HG03066 (cell line): Measurements from ENCODE around the gene BTBD9.

Source experiments
- ATAC-seq: cut with Tn5 transposase; IDR thresholded peaks from one replicate; pipeline ENCODE4 v1.9.1; 2021; ENCODE audit warnings: low read depth; ENCODE audit not compliant: unreplicated experiment

BTBD9 gene

GRCh38 chr6:38191418-38191817, 448.3 kb downstream of the BTBD9 start:
- ATAC-seq = no peak

- ATAC-seq = no peak
Observed at GRCh38 chr6:38188677-38189335, 450.9 kb downstream of the BTBD9 start.

- no peak for ATAC-seq
Observed at GRCh38 chr6:38187811-38188590, 451.7 kb downstream of the BTBD9 start.

- no peak for ATAC-seq
Observed at GRCh38 chr6:38187325-38187724, 452.4 kb downstream of the BTBD9 start.

- no peak for ATAC-seq
Observed at GRCh38 chr6:38185752-38186151, 454.0 kb downstream of the BTBD9 start.

GRCh38 chr6:38185244-38185643, 454.5 kb downstream of the BTBD9 start:
- no peak for ATAC-seq

- no peak for ATAC-seq
Observed at GRCh38 chr6:38184585-38185080, 455.1 kb downstream of the BTBD9 start.

GRCh38 chr6:38183856-38184584, 455.7 kb downstream of the BTBD9 start:
- no peak for ATAC-seq

GRCh38 chr6:38182426-38182825, 457.3 kb downstream of the BTBD9 start:
- no peak for ATAC-seq

GRCh38 chr6:38180586-38180985, 459.1 kb downstream of the BTBD9 start:
- no peak for ATAC-seq

GRCh38 chr6:38179794-38180430, 459.8 kb downstream of the BTBD9 start:
- no peak for ATAC-seq

- no peak for ATAC-seq
Observed at GRCh38 chr6:38179300-38179699, 460.4 kb downstream of the BTBD9 start.

- ATAC-seq = no peak
Observed at GRCh38 chr6:38178584-38178886, 461.2 kb downstream of the BTBD9 start.

GRCh38 chr6:38177882-38178583, 461.7 kb downstream of the BTBD9 start:
- ATAC-seq = no peak

GRCh38 chr6:38176797-38177751, 462.7 kb downstream of the BTBD9 start:
- no peak for ATAC-seq

- ATAC-seq = no peak
Observed at GRCh38 chr6:38175786-38176185, 463.9 kb downstream of the BTBD9 start.

GRCh38 chr6:38174806-38175495, 464.8 kb downstream of the BTBD9 start:
- no peak for ATAC-seq

GRCh38 chr6:38174315-38174714, 465.4 kb downstream of the BTBD9 start:
- ATAC-seq = no peak

- ATAC-seq = no peak
Observed at GRCh38 chr6:38173909-38174308, 465.8 kb downstream of the BTBD9 start.
